D721Med (cell line): ENCODE data around the gene CCR6.
"Not testable (repeated sequence)": the region's sequence is repeated elsewhere in the genome, so short reads cannot be mapped to it uniquely, and the experiment has no call there.

Experiments used
- DNase-seq: peaks from one replicate; pipeline ENCODE4 v3.0.0; 2011; ENCODE audit warnings: low spot score; ENCODE audit not compliant: insufficient read length
- FAIRE-seq: peaks from 2 replicates; lab custom pipeline; 2011; peaks lifted over from hg19 to GRCh38; lab: Jason Lieb, UNC

CCR6 gene

GRCh38 chr6:167178896-167179655 is 56.2 kb downstream of the CCR6 start:
- not testable (repeated sequence) for DNase-seq, FAIRE-seq

- not testable (repeated sequence) for DNase-seq, FAIRE-seq
Measured at GRCh38 chr6:167180086-167180485, 57.2 kb downstream of the CCR6 start.

GRCh38 chr6:167181351-167181750 is 58.5 kb downstream of the CCR6 start:
- not testable (repeated sequence) for DNase-seq, FAIRE-seq

GRCh38 chr6:167182913-167183314 is 60.0 kb downstream of the CCR6 start:
- not testable (repeated sequence) for DNase-seq

GRCh38 chr6:167185101-167185500 is 62.2 kb downstream of the CCR6 start:
- FAIRE-seq, DNase-seq: not testable (repeated sequence)

More at GRCh38 chr6:167182913-167183314, 60.0 kb downstream of the CCR6 start:
- not testable (repeated sequence) for FAIRE-seq

GRCh38 chr6:167187275-167187674 is 64.4 kb downstream of the CCR6 start:
- not testable (repeated sequence) for FAIRE-seq, DNase-seq
